IMR-90 (cell line): ENCODE measurements around the gene IMPDH1. TPM values are rescaled to one million over a fixed set of nuclear protein-coding genes. Genes with fewer than 3 reads are reported as not detected.

Experiments used
- ATAC-seq: fragments of 200-7000 bp; cut with Tn5 transposase; 2 replicates; pipeline ENCODE4 v1.9.1; 2020; ENCODE audit warnings: low read depth, mild to moderate bottlenecking, moderate library complexity
- BruUV-seq: library from RNA; stranded (reverse); fragments of 400-500 nt; replicated peaks from 2 replicates; lab custom pipeline; 2021; lab: Mats Ljungman, UMichigan
- CTCF ChIA-PET: fragments of 300-600 bp; formaldehyde crosslinking; extraction: SDS; loops from one replicate; lab custom pipeline; 2021; ENCODE audit warnings: antibody characterized with exemption; lab: Yijun Ruan, JAX
- POLR2A ChIA-PET: fragments of 300-600 bp; sonication (Branson Sonifier 250); formaldehyde crosslinking; loops from one replicate; lab custom pipeline; 2022; ENCODE audit warnings: antibody characterized with exemption; ENCODE audit not compliant: unreplicated experiment; lab: Charles Lee
- DNase-seq: peaks from one replicate; pipeline ENCODE4 v3.0.0; 2013
- H2AFZ ChIP-seq: replicated peaks from 2 replicates; pipeline ENCODE3; 2013; ENCODE audit warnings: low read length, mild to moderate bottlenecking; ENCODE audit not compliant: poor library complexity
- H2AK5ac ChIP-seq: 2 replicates; pipeline ENCODE4 v1.6.1; 2013; ENCODE audit warnings: low read depth, low read length, inconsistent platforms
- H2AK9ac ChIP-seq: replicated peaks from 2 replicates; pipeline ENCODE3; 2013; ENCODE audit warnings: mild to moderate bottlenecking, low read depth, low read length, moderate library complexity; ENCODE audit not compliant: poor library complexity
- H2BK120ac ChIP-seq: 2 replicates; pipeline ENCODE4 v1.6.1; 2013; ENCODE audit warnings: low read depth, low read length, inconsistent platforms
- H2BK15ac ChIP-seq: 3 replicates; pipeline ENCODE4 v1.6.1; 2013; ENCODE audit warnings: low read depth, low read length, inconsistent platforms
- H2BK20ac ChIP-seq: 2 replicates; pipeline ENCODE4 v1.6.1; 2013; ENCODE audit warnings: low read depth, mild to moderate bottlenecking, inconsistent platforms, low read length, moderate library complexity
- H2BK5ac ChIP-seq: 2 replicates; pipeline ENCODE4 v1.6.1; 2013; ENCODE audit warnings: mild to moderate bottlenecking, low read depth, low read length, inconsistent platforms; ENCODE audit not compliant: poor library complexity, severe bottlenecking
- H3K14ac ChIP-seq: replicated peaks from 2 replicates; pipeline ENCODE4 v1.6.1; 2013; ENCODE audit warnings: low read depth, low read length, inconsistent platforms
- H3K18ac ChIP-seq: 2 replicates; pipeline ENCODE4 v1.6.1; 2013; ENCODE audit warnings: low read depth, low read length, control low read depth
- H3K23ac ChIP-seq: 2 replicates; pipeline ENCODE4 v1.6.1; 2013; ENCODE audit warnings: low read depth, low read length, inconsistent platforms
- H3K27ac ChIP-seq: 2 replicates; pipeline ENCODE4 v1.5.1; 2013; ENCODE audit warnings: mild to moderate bottlenecking, control low read depth, low read length; ENCODE audit not compliant: insufficient read depth
- H3K27me3 ChIP-seq: 2 replicates; pipeline ENCODE4 v1.6.1; 2013; ENCODE audit warnings: low read length; ENCODE audit not compliant: control insufficient read depth, insufficient read depth
- H3K36me3 ChIP-seq: 2 replicates; pipeline ENCODE4 v1.6.1; 2013; ENCODE audit warnings: low read length, mixed read lengths; ENCODE audit not compliant: control insufficient read depth, insufficient read depth
- H3K4ac ChIP-seq: 2 replicates; pipeline ENCODE4 v1.6.1; 2013; ENCODE audit warnings: low read depth, low read length, inconsistent platforms
- H3K4me1 ChIP-seq: 2 replicates; pipeline ENCODE4 v1.6.1; 2013; ENCODE audit warnings: low read length, mixed read lengths; ENCODE audit not compliant: control insufficient read depth, insufficient read depth
- H3K4me2 ChIP-seq: 2 replicates; pipeline ENCODE4 v1.6.1; 2013; ENCODE audit warnings: low read depth, mild to moderate bottlenecking, control low read depth, low read length, moderate library complexity
- H3K4me3 ChIP-seq: 2 replicates; pipeline ENCODE4 v1.5.1; 2013; ENCODE audit warnings: low read depth, mild to moderate bottlenecking, control low read depth, low read length, moderate library complexity; ENCODE audit not compliant: insufficient read depth
- H3K56ac ChIP-seq: 2 replicates; pipeline ENCODE4 v1.6.1; 2013; ENCODE audit warnings: low read length, inconsistent platforms; ENCODE audit not compliant: insufficient read depth; ENCODE audit errors: extremely low read depth
- H3K79me1 ChIP-seq, 2 experiments: 2 replicates each; pipeline ENCODE4 v1.6.1; 2013; ENCODE audit warnings: low read length in 2 of 2, inconsistent platforms in 1 of 2, low read depth in 1 of 2
- H3K9ac ChIP-seq: 2 replicates; pipeline ENCODE4 v1.6.1; 2013; ENCODE audit warnings: low read depth, low read length, control low read depth
- H3K9me1 ChIP-seq: 2 replicates; pipeline ENCODE4 v1.6.1; 2013; ENCODE audit warnings: low read length, inconsistent platforms; ENCODE audit not compliant: insufficient read depth
- H3K9me3 ChIP-seq: 2 replicates; pipeline ENCODE4 v1.6.1; 2013; ENCODE audit warnings: low read length; ENCODE audit not compliant: control insufficient read depth, insufficient read depth
- H4K20me1 ChIP-seq: 2 replicates; pipeline ENCODE4 v1.6.1; 2013; ENCODE audit warnings: low read length, inconsistent platforms; ENCODE audit not compliant: insufficient read depth
- H4K5ac ChIP-seq: 2 replicates; pipeline ENCODE4 v1.6.1; 2013; ENCODE audit warnings: mild to moderate bottlenecking, low read depth, low read length, control low read depth
- H4K8ac ChIP-seq, 2 experiments: 2 replicates each; pipeline ENCODE4 v1.6.1; 2013; ENCODE audit warnings: low read depth in 2 of 2, low read length in 2 of 2, control low read depth in 1 of 2, inconsistent platforms in 1 of 2
- H4K91ac ChIP-seq: 2 replicates; pipeline ENCODE4 v1.6.1; 2013; ENCODE audit warnings: low read depth, low read length, inconsistent platforms; ENCODE audit not compliant: insufficient read depth
- CEBPB ChIP-seq: IDR thresholded peaks from 2 replicates; pipeline ENCODE4 v1.6.1; 2012; ENCODE audit warnings: low read depth, low read length, improper control_type of control experiment
- CHD1 ChIP-seq: IDR thresholded peaks from 2 replicates; pipeline ENCODE4 v1.6.1; 2012; ENCODE audit warnings: low read depth, low read length, improper control_type of control experiment
- MAFK ChIP-seq: IDR thresholded peaks from 2 replicates; pipeline ENCODE4 v1.6.1; 2012; ENCODE audit warnings: low read depth, low read length, improper control_type of control experiment
- MAZ ChIP-seq: IDR thresholded peaks from 2 replicates; pipeline ENCODE4 v1.6.1; 2012; ENCODE audit warnings: low read depth, mild to moderate bottlenecking, low read length, improper control_type of control experiment, moderate library complexity, borderline replicate concordance
- NFE2L2 ChIP-seq: fragments of 150-350 bp; IDR thresholded peaks from 2 replicates; pipeline ENCODE4 v1.6.1; 2016; ENCODE audit warnings: low read depth, mild to moderate bottlenecking, low read length
- POLR2A ChIP-seq: IDR thresholded peaks from 2 replicates; pipeline ENCODE4 v1.6.1; 2012; ENCODE audit warnings: mild to moderate bottlenecking, low read depth, low read length
- RAD21 ChIP-seq: IDR thresholded peaks from 2 replicates; pipeline ENCODE4 v1.6.1; 2012; ENCODE audit warnings: low read length, improper control_type of control experiment
- SMC3 ChIP-seq: fragments of 150-350 bp; IDR thresholded peaks from 2 replicates; pipeline ENCODE4 v1.6.1; 2016; ENCODE audit warnings: low read depth, mild to moderate bottlenecking, antibody characterized with exemption, low read length, moderate library complexity
- WGBS, 2 experiments: methylation state at CpG; one replicate each; pipeline versions ENCODE4 v1.1.5 to v1.1.7; 2013; ENCODE audit warnings: missing lambda C conversion rate in 2 of 2; ENCODE audit not compliant: insufficient read length in 1 of 2; ENCODE audit errors: extremely low coverage in 2 of 2; 5-methylcytosine and 5-hydroxymethylcytosine counted together
- dilution Hi-C: fragments of 300-500 bp; cut with HindIII; formaldehyde crosslinking; loops from one replicate; pipeline ENCODE4 v1.14.3; 2018; ENCODE audit warnings: low sequenced_read_pairs; ENCODE audit not compliant: unreplicated experiment
- in situ Hi-C: fragments of 300-500 bp; cut with MboI; formaldehyde crosslinking; loops from 3 replicates; pipeline ENCODE4 v1.14.3; 2019; ENCODE audit warnings: low sequenced_read_pairs, inconsistent platforms, mixed read lengths
- intact Hi-C: fragments of 100-400 bp; cut with micrococcal nuclease; formaldehyde crosslinking; loops from 2 replicates; pipeline ENCODE4 v1.10.0; 2022
- polyA plus RNA-seq, 3 experiments: library from polyadenylated mRNA; depleted of rRNA; stranded (reverse); fragments of >200 nt; gene quantifications; 2 replicates each; pipeline ENCODE4 v1.2.3, GENCODE V29; 2012; ENCODE audit warnings: low replicate concordance in 1 of 3
- total RNA-seq: library from RNA; depleted of rRNA; stranded (reverse); fragments of >200 nt; gene quantifications from 2 replicates; pipeline ENCODE4 v1.2.3, GENCODE V29; 2012
- TF ChIP-seq, protein P1 (sequence below): fragments of 150-350 bp; IDR thresholded peaks from 2 replicates; pipeline ENCODE4 v1.6.1; 2016; ENCODE audit warnings: low read depth, mild to moderate bottlenecking, low read length, moderate library complexity, borderline replicate concordance
- TF ChIP-seq, protein P2 (sequence below): conservative IDR thresholded peaks from 2 replicates; pipeline ENCODE4 v1.5.1; 2012; ENCODE audit warnings: mild to moderate bottlenecking, low read depth, low read length, improper control_type of control experiment

Gene IMPDH1
- total and polyA plus RNA-seq, 2 of the 4 experiments (the other 2 are of a cell fraction), result 49.5 to 69.3 TPM

DNA sequence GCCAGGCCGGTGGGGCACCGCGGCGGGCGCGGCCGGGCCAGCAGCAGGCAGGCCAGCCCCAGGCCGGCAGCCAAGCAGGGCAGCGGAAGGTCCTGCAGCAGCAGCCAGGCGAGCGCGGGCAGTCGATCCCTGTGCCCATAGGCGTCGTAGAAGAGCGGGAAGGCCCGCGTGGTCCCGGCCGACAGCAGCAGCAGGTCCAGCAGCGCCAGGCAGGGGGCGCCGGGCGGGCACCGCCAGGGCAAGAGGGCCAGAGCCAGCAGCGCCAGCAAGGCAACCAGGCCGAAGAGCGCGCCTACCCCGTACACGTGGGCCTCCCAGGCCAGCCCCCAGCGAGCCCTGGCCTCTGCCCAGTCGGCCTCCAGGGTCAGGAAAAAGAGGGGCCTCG lies 57.6 kb downstream of the IMPDH1 start:
- TF ChIP-seq, protein P1, sequence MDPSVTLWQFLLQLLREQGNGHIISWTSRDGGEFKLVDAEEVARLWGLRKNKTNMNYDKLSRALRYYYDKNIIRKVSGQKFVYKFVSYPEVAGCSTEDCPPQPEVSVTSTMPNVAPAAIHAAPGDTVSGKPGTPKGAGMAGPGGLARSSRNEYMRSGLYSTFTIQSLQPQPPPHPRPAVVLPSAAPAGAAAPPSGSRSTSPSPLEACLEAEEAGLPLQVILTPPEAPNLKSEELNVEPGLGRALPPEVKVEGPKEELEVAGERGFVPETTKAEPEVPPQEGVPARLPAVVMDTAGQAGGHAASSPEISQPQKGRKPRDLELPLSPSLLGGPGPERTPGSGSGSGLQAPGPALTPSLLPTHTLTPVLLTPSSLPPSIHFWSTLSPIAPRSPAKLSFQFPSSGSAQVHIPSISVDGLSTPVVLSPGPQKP, result no peak
- TF ChIP-seq POLR2A, result no peak
- TF ChIP-seq, protein P2, sequence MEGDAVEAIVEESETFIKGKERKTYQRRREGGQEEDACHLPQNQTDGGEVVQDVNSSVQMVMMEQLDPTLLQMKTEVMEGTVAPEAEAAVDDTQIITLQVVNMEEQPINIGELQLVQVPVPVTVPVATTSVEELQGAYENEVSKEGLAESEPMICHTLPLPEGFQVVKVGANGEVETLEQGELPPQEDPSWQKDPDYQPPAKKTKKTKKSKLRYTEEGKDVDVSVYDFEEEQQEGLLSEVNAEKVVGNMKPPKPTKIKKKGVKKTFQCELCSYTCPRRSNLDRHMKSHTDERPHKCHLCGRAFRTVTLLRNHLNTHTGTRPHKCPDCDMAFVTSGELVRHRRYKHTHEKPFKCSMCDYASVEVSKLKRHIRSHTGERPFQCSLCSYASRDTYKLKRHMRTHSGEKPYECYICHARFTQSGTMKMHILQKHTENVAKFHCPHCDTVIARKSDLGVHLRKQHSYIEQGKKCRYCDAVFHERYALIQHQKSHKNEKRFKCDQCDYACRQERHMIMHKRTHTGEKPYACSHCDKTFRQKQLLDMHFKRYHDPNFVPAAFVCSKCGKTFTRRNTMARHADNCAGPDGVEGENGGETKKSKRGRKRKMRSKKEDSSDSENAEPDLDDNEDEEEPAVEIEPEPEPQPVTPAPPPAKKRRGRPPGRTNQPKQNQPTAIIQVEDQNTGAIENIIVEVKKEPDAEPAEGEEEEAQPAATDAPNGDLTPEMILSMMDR, result peak; percentile 48
- TF ChIP-seq CHD1, result no peak
- TF ChIP-seq SMC3, result peak; percentile 41; the same call in 1 of the 2 replicates
- no peak for TF ChIP-seq MAZ
- peak; percentile 34 for TF ChIP-seq RAD21
- no peak for TF ChIP-seq NFE2L2
- TF ChIP-seq CEBPB, result no peak
- no peak for TF ChIP-seq MAFK
- ATAC-seq, result peak; percentile 60
- no peak overlapping the region for H3K4me2 ChIP-seq
- no peak overlapping the region for H4K8ac ChIP-seq
- WGBS, 2 experiments, result 12% methylated on average over 28 of the region's 34 CpGs; no CpG with 5 or more reads in 1 of the 2 experiments
- H3K9me3 ChIP-seq, result no peaks in the 10 kb centered on the region
- H2AK5ac ChIP-seq, result no peak overlapping the region
- peaks cover 82% of the 10 kb centered on the region for H3K27me3 ChIP-seq
- no peaks in the 10 kb centered on the region for H3K9me1 ChIP-seq
- H3K9ac ChIP-seq, result no peak overlapping the region
- no peak overlapping the region for H4K91ac ChIP-seq
- H3K56ac ChIP-seq, result no peak overlapping the region
- peak overlapping the region; percentile 71 for H2AFZ ChIP-seq
- H2BK15ac ChIP-seq, result no peak overlapping the region
- H3K4me3 ChIP-seq, result no peak overlapping the region
- no peaks in the 10 kb centered on the region for H4K20me1 ChIP-seq
- H2BK120ac ChIP-seq, result no peak overlapping the region
- H3K4ac ChIP-seq, result no peak overlapping the region
- dilution Hi-C loops, result no loop called here
- no peak overlapping the region for H3K23ac ChIP-seq
- POLR2A ChIA-PET, result no interaction called here
- no peak overlapping the region for H4K5ac ChIP-seq
- intact Hi-C loops, result no loop called here
- no peaks in the 10 kb centered on the region for H3K36me3 ChIP-seq
- CTCF ChIA-PET, result no interaction called here
- in situ Hi-C loops, result no loop called here
- H3K4me1 ChIP-seq, result no peaks in the 10 kb centered on the region
- DNase-seq, result peak; percentile 10
- H3K18ac ChIP-seq, result no peak overlapping the region
- no peak overlapping the region for H3K14ac ChIP-seq
- no peak overlapping the region for H2BK5ac ChIP-seq
- no peak overlapping the region for H2AK9ac ChIP-seq
- BruUV-seq, result no TSS peak
- no peak overlapping the region for H3K27ac ChIP-seq
- H2BK20ac ChIP-seq, result no peak overlapping the region
- no peaks in the 10 kb centered on the region for H3K79me1 ChIP-seq
